BE2C (cell line): ENCODE data around the gene RUNX2.

Source experiments
- DNase-seq: peaks from one replicate; pipeline ENCODE4 v3.0.0-alpha.2; 2020
- H3K27me3 ChIP-seq: fragments of 250-450 bp; sonication (Bioruptor Pico); 2 replicates; pipeline ENCODE4 v1.5.1; 2020; ENCODE audit warnings: mild to moderate bottlenecking
- H3K36me3 ChIP-seq: fragments of 250-450 bp; sonication (Bioruptor Pico); 2 replicates; pipeline ENCODE4 v1.5.1; 2020; ENCODE audit warnings: mild to moderate bottlenecking
- H3K4me1 ChIP-seq: fragments of 250-450 bp; sonication (Bioruptor Pico); 2 replicates; pipeline ENCODE4 v1.5.1; 2020
- H3K4me3 ChIP-seq: 2 replicates; pipeline ENCODE4 v1.5.1; 2011; ENCODE audit warnings: low read depth, low read length
- H3K9me3 ChIP-seq: fragments of 250-450 bp; sonication (Bioruptor Pico); 2 replicates; pipeline ENCODE4 v1.5.1; 2020
- CTCF ChIP-seq: IDR thresholded peaks from 2 replicates; pipeline ENCODE4 v1.5.1; 2012; ENCODE audit warnings: mild to moderate bottlenecking, low read depth, low read length

The RUNX2 gene

GRCh38 chr6:45532721-45533210, 204.6 kb downstream of the RUNX2 start:
- DNase-seq, result no peak
- Histone ChIP-seq H3K9me3 (no peaks in the 10 kb centered on the region), H3K4me3 (no peak overlapping the region), H3K4me1 (no peaks in the 10 kb centered on the region), H3K36me3 (no peaks in the 10 kb centered on the region), H3K27me3 (peaks cover 3% of the 10 kb centered on the region; the same call in 1 of the 2 replicates)
- TF ChIP-seq CTCF, result no peak

GRCh38 chr6:45533386-45533785, 205.3 kb downstream of the RUNX2 start:
- no peaks in the 10 kb centered on the region for H3K36me3 ChIP-seq
- H3K4me3 ChIP-seq, result no peak overlapping the region
- H3K27me3 ChIP-seq, result peaks cover 3% of the 10 kb centered on the region; the same call in 1 of the 2 replicates

GRCh38 chr6:45535933-45536332, 207.8 kb downstream of the RUNX2 start:
- TF ChIP-seq CTCF, result no peak
- Histone ChIP-seq H3K4me1 (no peaks in the 10 kb centered on the region), H3K36me3 (no peaks in the 10 kb centered on the region), H3K9me3 (no peaks in the 10 kb centered on the region), H3K27me3 (no peaks in the 10 kb centered on the region), H3K4me3 (no peak overlapping the region)
- DNase-seq, result no peak

More at GRCh38 chr6:45533386-45533785, 205.3 kb downstream of the RUNX2 start:
- no peaks in the 10 kb centered on the region for H3K9me3 ChIP-seq
- no peak for TF ChIP-seq CTCF
- no peaks in the 10 kb centered on the region for H3K4me1 ChIP-seq
- DNase-seq, result no peak

DNA sequence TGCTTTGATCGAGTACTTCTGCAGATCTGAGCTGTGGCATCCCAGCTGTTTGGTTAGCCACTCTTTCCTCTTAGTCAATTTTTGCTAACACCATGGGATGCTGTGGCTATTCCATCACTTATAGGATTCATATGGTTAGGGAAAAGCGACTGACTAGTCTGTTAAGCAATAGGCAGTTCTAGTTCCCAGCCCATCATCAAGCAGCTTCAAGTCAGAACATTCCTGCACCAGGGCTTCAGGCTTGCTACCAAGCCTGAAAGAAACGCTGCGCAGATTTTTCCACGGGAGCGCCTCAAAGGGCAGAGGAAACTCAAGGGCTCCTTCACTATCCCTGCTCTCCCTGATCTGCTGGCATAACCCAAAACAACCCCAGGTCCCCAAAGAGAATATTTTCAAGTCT, 209.4 kb downstream of the RUNX2 start:
- H3K27me3 ChIP-seq, result no peaks in the 10 kb centered on the region
- DNase-seq, result no peak
- no peak for TF ChIP-seq CTCF
- H3K4me1 ChIP-seq, result no peaks in the 10 kb centered on the region
- no peaks in the 10 kb centered on the region for H3K36me3 ChIP-seq
- H3K9me3 ChIP-seq, result no peaks in the 10 kb centered on the region
- H3K4me3 ChIP-seq, result no peak overlapping the region

DNA sequence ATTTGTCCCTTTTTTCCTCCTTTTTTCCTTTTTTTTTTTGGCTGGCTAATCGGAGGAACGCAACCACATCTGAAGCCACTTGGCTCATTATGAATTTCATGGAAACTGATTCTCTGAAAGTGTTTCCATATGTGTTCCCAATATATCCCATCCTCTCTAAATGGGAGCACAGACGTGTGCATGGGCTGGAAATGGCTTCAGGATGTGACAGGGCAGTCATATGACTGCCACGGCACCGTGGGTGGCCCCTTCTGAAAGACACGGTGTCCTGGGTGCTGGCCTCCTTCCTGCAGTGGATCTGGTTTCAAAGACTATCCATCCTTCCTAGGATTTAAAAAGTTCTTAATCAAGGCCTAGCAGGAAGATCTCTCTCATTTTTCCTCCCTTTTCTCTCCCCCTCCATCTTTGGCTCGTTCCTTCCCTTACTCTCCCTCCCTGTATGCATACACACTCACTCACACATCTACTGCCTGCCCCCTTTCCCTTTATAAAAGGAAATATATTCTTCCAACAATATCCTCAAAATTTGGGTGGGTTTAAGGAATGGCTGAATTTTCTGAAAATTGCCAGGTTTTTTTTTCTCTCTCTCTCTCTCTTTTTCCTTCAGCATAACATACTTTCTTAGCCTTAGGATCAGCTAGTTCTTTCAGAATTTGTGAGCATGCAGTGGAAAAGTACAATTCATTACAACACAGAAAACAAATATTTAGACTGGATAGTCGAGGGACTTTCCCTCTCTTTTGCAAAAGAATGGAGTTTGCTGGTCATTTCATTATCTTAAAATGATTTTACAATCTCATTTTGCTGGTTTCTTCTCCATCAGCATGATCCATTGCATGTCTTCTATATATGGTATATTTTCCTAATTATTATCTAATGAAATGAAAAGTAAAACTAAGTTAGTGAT, 210.8 kb downstream of the RUNX2 start:
- DNase-seq, result no peak
- TF ChIP-seq CTCF, result no peak
- H3K36me3 ChIP-seq, result no peaks in the 10 kb centered on the region
- H3K4me3 ChIP-seq, result no peak overlapping the region
- H3K9me3 ChIP-seq, result no peaks in the 10 kb centered on the region
- H3K27me3 ChIP-seq, result no peaks in the 10 kb centered on the region; the same call in 1 of the 2 replicates
- no peaks in the 10 kb centered on the region for H3K4me1 ChIP-seq

DNA sequence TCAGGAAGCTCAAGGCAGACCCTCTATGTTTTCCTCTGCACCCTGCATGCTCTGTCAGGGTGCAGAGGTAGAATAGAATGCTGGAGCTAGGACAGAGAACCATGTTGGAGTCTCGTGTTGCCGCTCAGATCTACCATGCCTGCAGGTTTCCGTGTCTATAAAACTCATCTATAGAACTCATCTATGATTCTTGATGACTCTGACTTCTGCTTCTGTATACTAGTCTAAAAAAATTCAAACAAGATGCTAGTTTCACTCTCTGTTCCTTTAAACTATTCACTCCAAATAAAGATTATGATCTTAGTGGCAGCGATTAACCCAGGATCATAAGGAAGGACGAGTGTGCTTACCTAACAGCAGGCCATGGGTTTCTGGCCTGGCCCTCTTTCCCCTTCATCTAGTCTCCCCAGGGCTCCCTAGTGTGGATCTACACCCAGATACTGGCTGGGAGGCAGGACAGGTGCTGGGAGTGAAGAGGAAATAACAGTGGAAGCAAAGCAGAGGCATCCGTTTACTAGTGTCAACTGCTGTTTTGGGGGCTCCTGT, 212.3 kb downstream of the RUNX2 start:
- TF ChIP-seq CTCF, result no peak
- H3K4me1 ChIP-seq, result no peaks in the 10 kb centered on the region
- H3K9me3 ChIP-seq, result no peaks in the 10 kb centered on the region
- H3K36me3 ChIP-seq, result no peaks in the 10 kb centered on the region
- no peak for DNase-seq
- H3K27me3 ChIP-seq, result peaks cover 5% of the 10 kb centered on the region
- H3K4me3 ChIP-seq, result no peak overlapping the region
